Fibroblast of the aortic adventitia (primary cell): ENCODE measurements around the gene NELL1. TPM values are rescaled to one million over a fixed set of nuclear protein-coding genes. Genes with fewer than 3 reads are reported as not detected.

ENCODE experiments used
- DNase-seq: peaks from one replicate; pipeline ENCODE4 v3.0.0-alpha.2; 2010; ENCODE audit warnings: low read depth
- H3K4me3 ChIP-seq: 2 replicates; pipeline ENCODE4 v1.5.1; 2011; ENCODE audit warnings: low read depth, mild to moderate bottlenecking, control low read depth, low read length, moderate library complexity
- total RNA-seq: library from RNA; depleted of rRNA; stranded (reverse); fragments of >200 nt; gene quantifications from 2 replicates; pipeline ENCODE4 v1.2.3, GENCODE V29; 2012; ENCODE audit warnings: low replicate concordance
- TF ChIP-seq, protein P1 (sequence below): IDR thresholded peaks from 2 replicates; pipeline ENCODE4 v1.5.1; 2011; ENCODE audit warnings: mild to moderate bottlenecking, low read length, control low read depth, inconsistent platforms; ENCODE audit not compliant: insufficient read depth

Gene NELL1
- total RNA-seq, 1 donor: not detected

GRCh38 chr11:21316591-21316990, 647.2 kb downstream of the NELL1 start:
- TF ChIP-seq, protein P1, sequence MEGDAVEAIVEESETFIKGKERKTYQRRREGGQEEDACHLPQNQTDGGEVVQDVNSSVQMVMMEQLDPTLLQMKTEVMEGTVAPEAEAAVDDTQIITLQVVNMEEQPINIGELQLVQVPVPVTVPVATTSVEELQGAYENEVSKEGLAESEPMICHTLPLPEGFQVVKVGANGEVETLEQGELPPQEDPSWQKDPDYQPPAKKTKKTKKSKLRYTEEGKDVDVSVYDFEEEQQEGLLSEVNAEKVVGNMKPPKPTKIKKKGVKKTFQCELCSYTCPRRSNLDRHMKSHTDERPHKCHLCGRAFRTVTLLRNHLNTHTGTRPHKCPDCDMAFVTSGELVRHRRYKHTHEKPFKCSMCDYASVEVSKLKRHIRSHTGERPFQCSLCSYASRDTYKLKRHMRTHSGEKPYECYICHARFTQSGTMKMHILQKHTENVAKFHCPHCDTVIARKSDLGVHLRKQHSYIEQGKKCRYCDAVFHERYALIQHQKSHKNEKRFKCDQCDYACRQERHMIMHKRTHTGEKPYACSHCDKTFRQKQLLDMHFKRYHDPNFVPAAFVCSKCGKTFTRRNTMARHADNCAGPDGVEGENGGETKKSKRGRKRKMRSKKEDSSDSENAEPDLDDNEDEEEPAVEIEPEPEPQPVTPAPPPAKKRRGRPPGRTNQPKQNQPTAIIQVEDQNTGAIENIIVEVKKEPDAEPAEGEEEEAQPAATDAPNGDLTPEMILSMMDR: no peak
- no peak for DNase-seq
- H3K4me3 ChIP-seq: no peak overlapping the region

DNA sequence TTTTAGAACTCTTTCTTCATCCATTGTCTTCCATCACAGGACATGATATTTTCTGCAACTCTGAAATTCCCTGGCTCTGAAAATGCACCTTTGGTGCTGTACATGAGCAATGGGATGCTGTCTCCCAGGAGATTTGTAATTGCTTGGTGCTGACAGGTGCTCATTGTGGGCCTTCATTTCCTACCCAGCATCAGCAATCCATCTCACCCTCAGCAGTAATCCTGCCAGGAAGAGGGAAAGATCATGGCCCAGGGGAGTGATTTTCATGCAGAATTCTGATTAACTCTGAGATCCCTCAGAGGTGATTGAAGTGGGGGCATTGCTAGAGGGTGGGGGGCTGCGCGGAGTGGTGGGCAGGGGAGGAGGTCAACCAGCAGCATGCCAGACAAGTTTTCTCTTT, 651.7 kb downstream of the NELL1 start:
- TF ChIP-seq, protein P1: no peak
- H3K4me3 ChIP-seq: no peak overlapping the region
- no peak for DNase-seq

DNA sequence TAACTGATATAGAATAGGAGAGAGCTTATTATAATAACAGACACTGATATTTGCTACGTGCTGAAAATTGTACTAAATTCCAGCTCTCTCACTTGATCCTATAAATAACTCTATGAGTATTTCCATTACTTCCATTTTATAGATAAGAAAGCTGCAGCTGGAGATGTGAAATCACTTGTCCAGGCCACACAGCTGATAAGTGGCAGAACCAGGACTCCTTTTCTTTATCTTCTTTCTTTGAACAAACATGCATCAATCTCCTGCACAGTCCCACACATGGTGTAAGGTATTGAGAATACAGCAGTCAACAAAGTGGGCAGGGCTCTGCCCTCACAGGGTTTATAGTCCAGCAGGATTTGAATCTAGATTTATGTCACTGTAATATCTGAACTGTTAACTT, 652.1 kb downstream of the NELL1 start:
- DNase-seq: no peak

GRCh38 chr11:21323617-21324016, 654.2 kb downstream of the NELL1 start:
- no peak for DNase-seq
- no peak overlapping the region for H3K4me3 ChIP-seq
- TF ChIP-seq, protein P1: no peak

More for the DNA sequence above, 652.1 kb downstream of the NELL1 start:
- TF ChIP-seq, protein P1: no peak
- no peak overlapping the region for H3K4me3 ChIP-seq

DNA sequence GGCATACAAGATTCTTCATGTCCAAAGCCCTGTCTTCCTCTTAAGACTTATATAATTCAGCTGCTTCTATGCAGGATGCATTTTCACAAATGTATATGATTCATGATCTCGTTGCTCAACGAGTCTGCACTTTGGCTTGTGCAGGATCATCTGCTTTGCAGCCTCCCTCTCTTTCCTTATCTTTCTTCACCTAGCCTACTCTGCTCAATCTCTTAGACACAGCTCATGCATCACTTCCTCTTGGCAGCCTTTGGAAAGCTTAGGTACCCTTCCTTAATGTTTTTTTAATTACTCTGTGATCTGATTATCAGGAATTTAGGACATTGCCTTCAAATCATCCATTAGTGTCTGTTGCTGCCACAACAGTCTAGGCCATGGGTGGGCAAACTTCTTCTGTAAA, 673.8 kb downstream of the NELL1 start:
- no peak overlapping the region for H3K4me3 ChIP-seq
- DNase-seq: no peak
- TF ChIP-seq, protein P1: no peak

- TF ChIP-seq, protein P1: no peak
- no peak overlapping the region for H3K4me3 ChIP-seq
- DNase-seq: no peak
Observed at GRCh38 chr11:21346361-21346760, 677.0 kb downstream of the NELL1 start.

DNA sequence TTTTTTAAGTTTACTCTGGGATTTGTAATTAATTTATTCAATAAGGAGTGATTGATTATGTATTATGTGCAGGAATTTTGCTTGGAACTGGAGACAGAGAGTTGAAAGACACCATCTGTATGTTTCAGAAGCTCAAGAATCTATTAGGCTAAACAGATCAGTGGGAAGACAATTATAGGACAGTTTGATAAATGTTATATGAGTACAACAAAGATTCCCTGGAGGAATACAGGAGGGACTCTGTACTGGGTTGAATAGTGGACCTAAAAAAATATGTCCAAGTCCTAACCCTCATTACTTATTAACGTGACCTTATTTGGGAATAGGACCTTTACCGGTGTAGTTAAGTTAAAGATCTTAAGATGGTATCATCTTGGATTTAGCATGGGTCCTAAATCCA, 681.2 kb downstream of the NELL1 start:
- no peak overlapping the region for H3K4me3 ChIP-seq
- TF ChIP-seq, protein P1: no peak
- no peak for DNase-seq
